ENCODE data around the gene GRN.
"Not testable (repeated sequence)": the region's sequence is repeated elsewhere in the genome, so short reads cannot be mapped to it uniquely, and the experiment has no call there.

The GRN gene

DNA sequence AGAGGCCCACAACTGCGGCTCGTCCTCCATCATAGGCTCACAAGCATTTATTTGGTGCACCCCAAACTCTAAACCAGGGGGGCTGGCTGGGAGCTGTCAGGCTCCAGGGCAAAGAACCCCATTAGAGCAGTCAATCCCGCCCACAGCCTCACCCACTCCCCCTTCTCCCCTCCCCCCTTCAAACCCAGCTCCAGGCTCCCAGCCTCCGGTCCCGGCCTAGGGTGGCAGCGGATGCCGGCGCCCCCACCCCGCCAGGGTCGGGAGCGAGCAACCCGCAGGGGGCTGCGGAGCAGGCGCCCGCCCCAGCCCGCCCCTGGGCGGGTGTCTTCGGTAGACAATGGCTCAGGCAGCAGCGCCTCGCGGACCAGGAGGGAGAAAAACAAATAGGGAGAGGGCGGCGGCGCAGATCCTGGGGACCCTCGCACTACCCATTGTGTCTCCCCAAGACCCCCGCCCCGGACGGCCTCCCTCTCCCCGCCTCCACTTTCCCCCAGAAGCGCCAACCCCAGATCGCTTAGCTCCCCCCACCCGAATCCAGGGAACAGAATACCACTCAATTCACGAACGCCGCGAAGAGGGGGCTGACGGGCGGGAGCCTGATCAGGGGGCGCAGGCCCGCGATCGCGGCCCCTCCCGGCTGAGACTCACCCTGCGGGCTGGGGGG lies 18.0 kb downstream of the GRN start:
- DNase-seq = peak; percentile 20

DNA sequence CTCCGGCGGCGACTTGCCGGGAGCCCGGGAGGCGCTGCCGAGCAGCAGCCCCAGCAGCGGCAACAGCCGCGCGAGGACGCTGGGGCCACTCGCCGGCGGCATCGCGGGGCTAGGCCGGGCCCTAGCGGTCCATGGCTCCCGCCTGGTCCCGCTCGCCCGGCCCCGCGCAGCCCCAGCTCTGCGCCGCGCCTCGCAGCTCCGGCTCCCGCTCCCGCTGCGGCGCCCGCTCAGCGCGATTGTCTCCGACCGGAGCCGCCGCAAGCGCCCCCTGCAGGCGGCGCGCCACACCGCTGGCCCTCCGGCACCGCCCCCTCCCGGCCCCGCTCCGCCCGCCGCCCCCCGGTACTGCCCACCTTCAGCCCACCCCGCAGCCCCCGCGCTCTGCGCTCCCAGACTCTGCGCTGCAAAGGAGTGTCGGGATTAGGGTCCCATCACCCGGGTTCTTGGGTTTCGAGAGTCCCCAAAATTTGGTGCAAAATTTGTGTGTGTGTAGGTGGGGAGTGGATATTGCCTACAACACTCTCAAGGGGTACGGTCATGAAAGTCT lies 18.6 kb downstream of the GRN start, which contains the start of gene FAM171A2:
Gene FAM171A2 (minus strand): TSS at position 241 of the 547 bp plus-strand sequence. CDS start 139 bp downstream, at position 102.
- DNase-seq = peak; percentile 55

DNA sequence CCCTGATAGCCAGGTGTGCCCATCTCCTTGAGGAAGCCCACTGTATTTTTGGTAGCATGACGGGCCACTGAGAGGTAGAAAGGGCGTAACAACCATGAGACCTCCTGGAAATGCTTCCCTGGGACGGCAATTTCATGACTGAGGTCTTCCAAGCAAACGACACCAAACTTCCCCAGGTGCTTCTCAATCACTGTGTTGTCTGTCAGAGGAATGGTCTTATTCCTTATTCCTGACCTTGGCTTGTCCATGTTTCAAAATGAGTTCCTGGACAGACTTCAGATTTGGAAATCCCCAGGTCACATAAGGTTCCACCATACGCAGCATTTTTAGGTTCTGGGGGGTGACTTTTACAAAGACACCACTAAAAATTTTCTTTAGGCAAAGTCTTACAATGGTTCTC lies 19.9 kb downstream of the GRN start:
- DNase-seq = not testable (repeated sequence)

DNA sequence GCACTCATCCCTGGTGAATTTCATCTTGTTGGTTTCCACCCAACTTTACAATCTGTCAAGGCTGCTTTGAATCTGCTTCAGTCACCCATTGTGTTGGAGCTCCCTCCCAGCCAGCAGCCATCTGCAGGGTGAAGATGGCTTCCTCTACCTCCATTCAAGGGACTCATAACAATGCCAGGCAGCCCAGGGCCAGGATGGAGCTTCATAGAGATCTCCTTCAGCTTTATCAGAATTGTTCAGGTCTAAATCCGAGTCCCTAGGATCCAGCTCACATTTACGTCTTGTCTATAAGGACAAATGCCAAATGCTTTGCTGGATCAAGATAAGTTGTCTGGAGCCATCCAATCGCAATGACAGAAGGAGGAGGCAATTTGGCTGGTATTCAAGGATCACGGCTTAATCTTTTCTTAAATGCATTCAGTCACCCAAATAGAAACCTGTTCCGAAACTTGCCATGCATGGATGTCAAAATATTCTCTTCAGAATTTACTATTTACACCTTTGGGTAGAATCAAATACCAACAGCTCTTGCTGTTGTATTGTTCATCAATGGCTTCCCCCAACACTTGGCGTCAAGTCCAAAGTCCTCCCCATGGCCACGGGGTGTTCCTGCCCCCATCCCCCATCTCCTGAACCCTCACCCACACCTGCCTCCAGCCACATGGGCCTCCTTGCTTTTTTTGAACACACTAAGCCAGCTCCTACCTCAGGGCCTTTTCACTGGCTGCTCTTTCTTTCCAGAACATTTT lies 22.3 kb downstream of the GRN start:
- DNase-seq = no peak

DNA sequence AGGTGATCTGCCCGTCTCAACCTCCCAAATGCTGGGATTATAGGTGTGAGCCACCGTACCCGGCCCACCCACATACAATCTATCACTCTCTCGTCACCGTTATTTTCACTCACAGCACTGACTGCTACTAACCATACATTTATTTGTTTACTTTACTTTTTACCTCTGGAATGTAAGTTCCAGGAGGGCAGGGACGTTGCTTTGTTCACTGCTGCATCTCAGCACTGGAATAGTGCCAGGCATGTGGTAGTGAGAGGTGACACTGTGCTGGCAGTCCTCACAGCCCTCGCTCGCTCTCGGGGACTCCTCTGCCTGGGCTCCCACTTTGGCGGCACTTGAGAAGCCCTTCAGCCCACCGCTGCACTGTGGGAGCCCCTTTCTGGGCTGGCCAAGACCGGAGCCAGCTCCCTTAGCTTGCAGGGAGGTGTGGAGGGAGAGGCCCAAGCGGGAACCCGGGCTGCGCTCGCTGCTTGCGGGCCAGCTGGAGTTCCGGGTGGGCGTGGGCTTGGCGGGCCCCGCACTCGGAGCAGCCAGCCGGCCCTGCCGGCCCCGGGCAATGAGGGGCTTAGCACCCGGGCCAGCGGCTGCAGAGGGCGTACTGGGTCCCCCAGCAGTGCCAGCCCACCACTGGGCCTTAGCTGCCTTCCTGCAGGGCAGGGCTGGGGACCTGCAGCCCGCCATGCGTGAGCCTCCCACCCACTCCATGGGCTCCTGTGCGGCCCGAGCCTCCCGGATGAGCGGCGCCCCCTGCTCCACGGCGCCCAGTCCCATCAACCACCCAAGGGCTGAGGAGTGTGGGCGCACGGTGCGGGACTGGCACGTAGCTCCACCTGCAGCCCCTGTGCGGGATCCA lies 23.5 kb downstream of the GRN start:
- DNase-seq = not testable (repeated sequence)

DNA sequence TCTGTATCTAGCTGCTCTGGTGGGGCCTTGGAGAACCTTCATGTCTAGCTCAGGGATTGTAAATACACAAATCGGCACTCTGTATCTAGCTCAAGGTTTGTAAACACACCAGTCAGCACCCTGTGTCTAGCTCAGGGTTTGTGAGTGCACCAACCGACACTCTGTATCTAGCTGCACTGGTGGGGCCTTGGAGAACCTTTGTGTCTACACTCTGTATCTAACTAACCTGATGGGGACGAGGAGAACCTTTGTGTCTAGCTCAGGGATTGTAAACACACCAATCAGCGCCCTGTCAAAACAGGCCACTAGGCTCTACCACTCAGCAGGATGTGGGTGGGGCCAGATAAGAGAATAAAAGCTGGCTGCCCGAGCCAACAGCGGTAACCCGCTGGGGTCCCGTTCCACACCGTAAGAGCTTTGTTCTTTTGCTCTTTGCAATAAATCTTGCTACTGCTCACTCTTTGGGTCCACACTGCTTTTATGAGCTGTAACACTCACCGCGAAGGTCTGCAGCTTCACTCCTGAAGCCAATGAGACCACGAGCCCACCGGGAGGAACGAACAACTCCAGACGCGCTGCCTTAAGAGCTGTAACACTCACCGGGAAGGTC lies 24.4 kb downstream of the GRN start:
- not testable (repeated sequence) for DNase-seq

DNA sequence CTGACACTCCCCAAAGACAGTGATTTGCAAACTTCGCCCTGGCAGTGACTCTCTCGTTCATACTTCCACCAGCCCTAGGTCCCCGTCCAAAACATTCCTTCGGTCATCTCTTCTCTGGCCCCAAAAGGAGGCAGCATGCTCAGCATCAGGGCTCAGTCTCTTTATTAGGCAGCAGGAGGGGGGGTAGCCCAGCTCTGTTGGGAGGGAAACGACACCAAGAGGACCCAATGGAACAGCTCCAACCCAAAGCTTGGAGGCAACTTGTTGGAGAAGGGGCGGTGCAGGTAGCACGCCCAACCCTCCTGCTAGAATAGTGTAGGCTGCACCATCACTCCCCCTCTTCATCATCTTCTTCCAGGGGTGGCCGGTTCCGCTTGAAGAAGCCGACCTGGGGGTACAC lies 26.9 kb downstream of the GRN start:
- DNase-seq = no peak

DNA sequence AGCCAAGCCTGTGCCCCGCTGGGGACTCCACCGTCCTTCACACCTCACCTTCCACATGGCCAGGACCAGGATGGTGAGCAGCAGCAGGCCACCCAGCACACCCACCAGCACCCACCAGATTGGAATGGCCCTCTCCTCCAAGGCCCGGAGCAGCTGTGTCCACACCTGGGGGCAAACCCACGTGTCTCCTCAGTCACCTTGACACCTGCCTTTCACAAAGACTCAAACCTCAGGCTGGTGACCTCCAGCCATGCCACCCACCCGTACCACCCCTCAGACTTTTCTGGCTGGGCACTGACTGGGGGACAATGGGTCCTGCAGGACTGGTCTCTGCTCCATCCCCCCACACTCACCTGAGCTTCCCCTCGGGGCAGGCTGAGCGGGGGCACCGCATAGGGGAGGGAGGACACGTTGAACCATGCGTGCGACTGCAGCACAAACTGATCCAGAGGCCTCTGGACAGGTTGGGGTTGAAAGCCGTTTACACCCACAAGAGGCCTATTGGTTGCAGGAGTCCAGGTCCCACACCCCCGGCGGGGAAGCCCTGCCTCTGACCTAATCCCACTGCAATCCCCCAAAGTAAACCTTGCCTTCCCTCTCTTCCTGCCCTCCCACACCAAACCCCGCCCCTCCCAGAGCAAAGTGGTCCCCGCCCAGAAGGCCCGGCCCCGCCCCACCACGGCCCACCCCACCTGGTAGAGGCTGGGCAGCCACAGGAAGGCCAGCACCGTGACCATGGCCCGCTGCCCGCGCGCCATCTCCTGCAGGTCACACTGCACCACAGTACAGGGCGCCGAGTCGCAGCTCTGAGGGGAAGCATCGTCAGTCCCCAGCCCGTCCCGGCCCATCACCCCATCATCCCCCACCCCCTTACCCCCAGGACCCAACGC lies 29.4 kb downstream of the GRN start:
- peak; percentile 26 for DNase-seq

DNA sequence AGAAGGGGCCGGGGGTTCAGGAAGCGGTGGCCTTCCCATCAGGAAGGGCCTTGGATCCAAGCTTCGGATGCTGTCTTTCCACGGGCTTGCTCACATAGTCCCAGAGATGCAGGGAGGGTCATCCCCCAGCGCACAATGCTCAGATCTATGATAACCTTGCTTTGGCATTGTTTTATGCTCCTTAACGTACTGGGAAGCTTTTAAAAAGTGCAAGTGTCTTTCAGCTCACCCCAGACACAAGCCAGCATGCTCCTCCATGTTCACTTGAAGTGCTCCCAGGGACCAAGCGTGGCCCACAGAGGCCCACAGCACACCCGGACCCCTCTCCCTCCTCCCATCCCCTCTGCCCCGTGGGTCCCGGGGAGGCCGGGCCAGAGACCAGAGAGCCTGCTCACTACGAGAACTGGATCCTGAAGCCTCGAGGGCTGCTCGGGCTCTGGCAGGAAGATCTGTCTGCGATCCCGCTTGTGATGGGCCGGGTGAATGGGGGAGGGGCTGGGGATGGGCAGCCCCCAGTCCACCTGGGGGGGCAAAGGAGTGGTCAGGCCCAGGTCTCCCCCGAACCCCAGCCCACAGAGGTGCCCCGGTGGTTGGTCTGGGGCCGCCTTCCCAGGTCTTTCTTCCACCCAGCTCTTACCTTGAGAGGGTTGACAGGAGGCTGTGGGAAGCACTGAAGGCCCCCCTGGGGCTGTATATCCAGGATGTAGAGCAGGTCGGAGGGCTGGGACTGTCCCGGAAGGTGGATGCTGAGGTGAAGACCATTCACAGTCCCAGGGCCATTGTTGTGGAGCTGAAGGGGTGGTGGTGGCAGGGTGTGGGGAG lies 30.3 kb downstream of the GRN start:
- DNase-seq = no peak

DNA sequence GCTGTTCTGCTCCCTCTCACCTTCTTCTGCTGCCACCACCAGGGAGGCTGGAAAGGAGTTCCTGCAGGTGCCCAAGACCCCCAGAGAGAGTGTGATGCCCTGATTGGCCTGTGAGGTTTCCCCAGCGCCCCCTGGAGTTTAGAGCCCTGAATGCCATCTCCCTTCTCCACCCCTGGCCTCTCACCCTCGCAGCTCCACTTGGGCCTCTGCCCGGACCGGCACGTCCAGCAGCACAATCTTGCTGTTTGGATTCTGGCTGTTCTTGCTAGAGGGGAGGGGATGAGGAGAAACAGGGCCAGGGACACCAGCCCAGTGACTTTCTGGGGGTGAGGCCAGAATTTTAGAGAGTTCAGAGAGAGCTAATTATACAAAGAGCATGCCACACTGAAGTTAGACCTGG lies 31.0 kb downstream of the GRN start:
- DNase-seq = no peak

DNA sequence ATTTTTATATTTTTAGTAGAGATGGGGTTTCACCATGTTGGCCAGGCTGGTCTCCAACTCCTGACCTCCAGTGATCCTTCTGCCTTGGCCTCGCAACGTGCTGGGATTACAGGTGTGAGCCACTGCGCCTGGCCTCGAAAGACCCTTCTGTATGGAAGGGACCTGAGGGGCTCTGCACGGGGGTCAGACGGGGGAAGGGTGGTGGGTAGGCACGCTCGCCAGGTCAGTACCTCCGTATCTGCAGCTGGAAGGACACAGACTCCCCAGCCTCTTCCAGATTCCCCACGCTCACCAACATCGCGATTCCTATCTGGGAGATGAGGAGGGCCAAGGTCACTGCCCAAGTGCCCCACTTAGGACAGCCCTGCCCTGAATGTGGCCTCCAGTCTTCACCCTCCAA lies 31.7 kb downstream of the GRN start:
- DNase-seq = no peak

DNA sequence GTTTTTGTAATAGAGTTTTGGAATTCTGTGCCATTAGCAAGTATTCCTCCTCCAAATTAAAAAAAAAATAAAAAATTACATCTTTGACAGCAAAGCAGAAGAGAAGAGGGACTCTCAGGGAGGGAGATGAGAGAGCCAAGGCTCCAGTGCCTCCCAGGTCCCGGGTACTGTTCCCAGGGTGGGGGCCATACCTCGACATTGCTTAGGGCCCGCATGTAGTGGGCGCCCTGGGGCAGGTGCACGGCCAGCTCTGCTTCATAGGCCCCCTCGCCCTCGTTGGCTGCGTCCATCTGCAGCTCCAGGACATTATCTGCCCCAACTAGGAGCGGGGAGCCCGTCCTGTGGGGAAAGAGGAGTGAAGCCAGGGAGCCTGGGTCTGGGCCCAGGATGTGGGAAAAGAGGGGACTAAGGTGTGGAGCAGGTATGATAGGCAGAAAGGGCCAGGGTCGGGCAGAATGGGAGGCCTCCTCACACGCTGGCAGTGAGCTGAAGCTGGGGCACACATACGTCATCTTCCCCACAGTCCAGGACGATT lies 33.1 kb downstream of the GRN start:
- DNase-seq = no peak

DNA sequence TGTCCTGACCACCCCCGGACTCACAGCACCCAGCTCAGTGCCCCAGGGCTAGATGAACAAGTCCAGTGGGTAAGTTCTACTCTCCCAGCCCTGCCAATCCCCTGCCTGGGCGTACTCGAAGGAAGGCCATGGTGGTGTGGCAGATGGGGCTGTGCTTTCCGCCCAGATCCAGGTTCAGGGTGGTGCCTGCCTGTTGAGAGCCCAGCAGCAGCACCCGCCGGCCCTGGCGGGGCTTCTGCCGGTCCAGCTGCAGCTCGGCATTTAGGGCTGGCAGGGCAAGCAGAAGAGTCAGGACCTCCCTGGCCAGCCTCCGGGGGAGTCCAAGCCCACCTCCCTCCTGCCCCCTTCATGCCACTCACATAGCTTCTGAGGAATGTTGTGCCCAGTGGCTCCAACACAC lies 34.8 kb downstream of the GRN start:
- no peak for DNase-seq

DNA sequence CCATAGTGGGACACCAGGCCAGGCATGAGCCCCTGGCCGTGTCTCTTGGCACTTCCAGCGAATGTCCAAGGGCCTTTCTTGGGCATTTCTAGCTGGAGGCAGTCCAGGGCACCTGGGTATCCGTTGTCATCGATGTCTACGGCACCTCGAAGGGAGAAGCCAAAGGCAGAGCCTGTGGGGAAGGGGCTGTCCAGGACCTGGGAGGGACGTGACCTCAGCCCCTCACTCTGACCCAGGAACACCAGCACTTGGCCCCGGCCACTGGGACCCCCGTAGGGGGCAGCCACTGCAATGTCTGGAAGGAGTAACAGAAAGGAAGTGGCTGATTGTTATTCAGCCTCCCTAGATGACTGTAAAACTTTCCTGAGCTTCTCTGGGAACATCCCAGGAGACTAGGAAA lies 35.7 kb downstream of the GRN start:
- DNase-seq = no peak

DNA sequence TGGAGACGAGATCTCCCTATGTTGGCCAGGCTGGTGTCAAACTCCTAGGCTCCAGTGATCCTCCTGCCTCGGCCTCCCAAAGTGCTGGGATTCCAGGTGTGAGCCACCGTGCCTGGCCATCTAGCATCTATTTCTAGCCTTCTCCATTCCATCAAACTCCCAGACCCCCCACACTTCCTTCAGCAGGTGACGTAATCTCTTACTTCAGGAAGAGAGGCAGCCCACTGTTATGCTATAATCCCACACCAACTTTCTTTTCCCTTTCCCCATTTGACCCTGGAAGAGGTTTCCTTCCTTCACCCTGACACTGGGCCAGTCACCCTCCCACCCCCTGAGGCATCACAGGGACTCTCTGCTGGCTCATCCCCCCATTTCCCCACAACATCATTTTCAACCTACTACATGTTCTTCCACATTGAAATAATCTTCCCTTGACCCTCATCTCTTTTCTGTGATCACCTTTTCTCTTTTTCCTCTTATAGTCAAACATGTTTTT lies 36.8 kb downstream of the GRN start:
- no peak for DNase-seq

DNA sequence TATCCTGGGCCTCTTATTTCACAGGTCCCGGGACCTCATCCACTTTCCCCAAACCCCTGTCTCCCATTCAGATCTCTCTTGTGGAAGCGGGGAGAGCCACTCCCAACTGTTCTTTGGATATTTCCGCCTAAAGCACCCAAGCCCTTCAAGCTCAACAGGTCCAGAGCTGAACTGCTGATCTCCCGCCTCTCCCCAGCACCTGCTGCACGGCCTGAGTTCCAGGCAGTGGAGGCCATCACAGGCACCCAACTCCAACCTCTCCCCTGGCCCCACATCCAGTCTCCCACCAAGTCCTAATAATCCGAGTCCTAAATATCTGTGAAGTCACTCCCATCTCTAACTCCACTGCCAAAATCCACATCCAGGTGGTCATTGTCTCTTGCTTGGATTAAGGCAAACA lies 37.8 kb downstream of the GRN start:
- DNase-seq = no peak

DNA sequence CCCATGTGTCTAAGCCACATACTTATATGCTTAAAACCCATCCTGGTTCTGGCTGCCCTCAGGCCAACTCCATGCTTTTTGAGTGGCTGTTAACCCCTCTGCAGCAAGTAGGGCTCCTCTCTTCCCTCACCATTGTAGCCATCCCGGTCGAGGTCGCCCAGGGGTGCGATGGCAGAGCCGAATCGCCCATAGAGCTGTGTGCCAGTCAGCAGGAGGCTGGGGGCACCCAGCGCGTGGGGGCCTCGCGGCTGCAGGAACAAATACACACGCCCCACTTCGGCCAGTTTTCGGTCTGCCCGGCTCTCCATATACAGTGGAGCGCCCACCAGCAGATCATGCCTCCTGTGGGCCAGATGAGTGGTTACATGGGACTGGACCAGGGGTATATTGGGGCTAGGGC lies 38.3 kb downstream of the GRN start:
- no peak for DNase-seq

DNA sequence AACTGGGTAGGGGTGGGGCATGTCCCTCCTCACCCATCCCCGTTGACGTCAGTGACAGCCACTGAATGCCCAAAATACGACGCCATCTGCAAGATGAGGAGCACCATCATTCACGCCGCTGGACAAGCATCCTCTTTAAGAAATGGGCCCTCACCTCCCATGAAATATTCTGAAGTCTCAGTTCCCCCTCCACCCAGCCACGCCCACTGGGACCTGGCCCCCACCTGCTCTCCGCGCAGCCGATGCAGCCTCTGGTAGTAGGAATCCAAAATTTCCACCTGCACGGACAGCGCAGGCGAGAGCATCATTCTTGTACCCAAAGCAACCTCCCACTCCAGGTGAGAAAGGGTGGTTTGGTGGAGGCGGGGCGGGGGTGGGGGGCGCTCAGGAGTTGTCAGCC lies 38.8 kb downstream of the GRN start:
- DNase-seq = no peak

DNA sequence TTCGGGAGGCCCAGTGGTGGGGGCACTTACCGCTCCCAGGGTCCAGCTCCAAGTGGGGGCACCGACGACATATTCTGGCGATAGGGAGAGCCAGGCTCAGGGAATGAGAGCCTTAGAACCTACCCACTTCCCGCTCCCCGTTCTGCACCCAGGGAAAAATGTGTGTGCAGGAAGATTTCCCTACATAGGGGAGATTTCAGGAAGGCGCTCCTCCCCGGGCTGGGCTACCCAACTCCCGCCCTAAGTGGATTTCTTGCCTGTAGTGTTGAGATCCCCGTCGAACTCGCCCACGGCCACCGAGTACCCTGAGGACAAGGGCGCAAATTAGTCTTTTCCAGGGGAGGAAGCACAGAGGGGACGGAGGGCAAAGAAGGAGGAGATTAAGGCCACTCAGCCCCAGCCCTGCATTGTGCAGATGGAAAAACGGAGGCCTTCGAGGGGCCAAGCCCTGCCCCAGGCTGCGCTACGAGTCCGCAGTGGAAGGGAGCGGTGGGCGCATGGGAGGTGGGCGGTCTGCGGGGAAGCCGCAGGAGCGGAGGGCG lies 39.2 kb downstream of the GRN start:
- no peak for DNase-seq

DNA sequence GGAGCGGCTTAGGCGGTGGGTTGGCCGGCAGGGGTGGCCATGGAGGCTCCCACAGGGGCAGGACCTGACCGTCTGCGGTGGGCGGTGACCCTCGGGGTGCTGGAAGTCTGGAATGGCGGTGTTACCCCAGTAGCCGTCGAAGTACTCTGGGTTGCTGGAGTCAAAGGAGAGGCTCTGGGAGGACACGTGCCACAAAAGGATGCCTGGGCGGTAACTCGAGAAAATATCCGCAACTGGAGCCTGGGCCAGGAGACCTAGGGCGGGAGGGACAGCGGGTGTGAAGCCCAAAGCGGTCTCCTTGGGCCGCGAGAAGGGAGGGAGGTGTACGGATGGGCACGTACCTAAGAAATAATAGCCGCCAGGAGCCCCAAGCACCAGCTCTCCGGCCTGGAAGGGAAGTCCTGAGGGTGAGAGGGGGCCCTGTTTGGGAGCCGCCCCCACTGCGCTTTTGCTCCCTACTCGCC lies 39.8 kb downstream of the GRN start:
- no peak for DNase-seq

All from NCI-H774 (cell line).